Testis (tissue), 3 donors: ENCODE measurements around the gene PPP2R5B. TPM values are rescaled to one million over a fixed set of nuclear protein-coding genes. Genes with fewer than 3 reads are reported as not detected.

Experiments used
- DNase-seq: peaks from one replicate; pipeline ENCODE4 v3.0.0-alpha.2; 2019
- H3K27ac ChIP-seq, 2 donors: fragments of 200-600 bp; sonication (generic); one replicate each; pipeline ENCODE4 v1.5.1; 2019
- H3K27me3 ChIP-seq: fragments of 200-600 bp; sonication (generic); one replicate; pipeline ENCODE4 v1.5.1; 2019
- H3K36me3 ChIP-seq: fragments of 200-600 bp; sonication (generic); one replicate; pipeline ENCODE4 v1.5.1; 2017; ENCODE audit warnings: low read depth; ENCODE audit errors: missing control alignments
- H3K4me1 ChIP-seq: fragments of 200-600 bp; sonication (generic); one replicate; pipeline ENCODE4 v1.5.1; 2019
- H3K4me3 ChIP-seq, 2 donors: fragments of 200-600 bp; sonication (generic); one replicate each; pipeline ENCODE4 v1.5.1; 2017 to 2019
- H3K9me3 ChIP-seq: fragments of 200-600 bp; sonication (generic); one replicate; pipeline ENCODE4 v1.5.1; 2017
- CTCF ChIP-seq, 3 experiments: fragments of 450-650 bp in 2 of 3; fragments of 200-600 bp in 1 of 3; sonication (generic) in 1 of 3; IDR thresholded peaks; one replicate each; pipeline ENCODE4 v1.5.1; 2016 to 2019; ENCODE audit warnings: antibody characterized with exemption in 3 of 3, mild to moderate bottlenecking in 2 of 3, moderate library complexity in 1 of 3
- POLR2A ChIP-seq: fragments of 450-650 bp; IDR thresholded peaks from one replicate; pipeline ENCODE4 v1.6.1; 2017; ENCODE audit warnings: antibody characterized with exemption, mild to moderate bottlenecking, moderate library complexity
- WGBS, 2 donors: methylation state at CpG; one replicate each; pipeline ENCODE4 v1.1.5; 2018; 5-methylcytosine and 5-hydroxymethylcytosine counted together
- intact Hi-C: fragments of 100-400 bp; cut with DNase I; formaldehyde crosslinking; loops from one replicate; pipeline ENCODE4 v1.15.1; 2023; ENCODE audit warnings: low total_unique reads
- polyA plus RNA-seq: library from polyadenylated mRNA; stranded (reverse); fragments of 350-450 nt; fragmentation: Illumina TruSeq; extraction: RNeasy Lipid Tissue Mini Kit (QIAGEN cat#74804); gene quantifications from one replicate; pipeline ENCODE4 v1.2.3, GENCODE V29; 2014; ENCODE audit warnings: low read depth, low replicate concordance; ENCODE audit not compliant: insufficient read depth
- total RNA-seq, 2 donors: library from RNA; depleted of rRNA; stranded (reverse); fragments of >200 nt; gene quantifications; one replicate each; pipeline ENCODE4 v1.2.3, GENCODE V29; 2016

PPP2R5B gene
- total and polyA plus RNA-seq, 3 donors from 2014 or later: 9.9 to 26.2 (median 19.4) TPM

GRCh38 chr11:64925536-64926436, 1.3 kb downstream of the PPP2R5B start:
- intact Hi-C loops: no loop called here
- WGBS, 2 donors: 63 to 77% methylated on average over 12 to 17 of the region's 24 CpGs
- Histone ChIP-seq H3K27ac (no peak overlapping the region), H3K4me1 (peaks cover 18% of the 10 kb centered on the region), H3K4me3 (no peak overlapping the region), H3K27me3 (no peaks in the 10 kb centered on the region), H3K9me3 (no peaks in the 10 kb centered on the region), H3K36me3 (no peaks in the 10 kb centered on the region)
- TF ChIP-seq CTCF (IDR thresholded peaks at IDR 0.05) (no peak), POLR2A (no peak)
- no peak for DNase-seq

GRCh38 chr11:64926689-64927088, 2.2 kb downstream of the PPP2R5B start:
- TF ChIP-seq CTCF (IDR thresholded peaks at IDR 0.05) (no peak), POLR2A (no peak)

GRCh38 chr11:64928957-64929356, 4.5 kb downstream of the PPP2R5B start:
- no peaks in the 10 kb centered on the region for H3K9me3 ChIP-seq
- H3K36me3 ChIP-seq: no peaks in the 10 kb centered on the region
- intact Hi-C loops: no loop called here
- no peak for TF ChIP-seq CTCF (IDR thresholded peaks at IDR 0.05)
- TF ChIP-seq POLR2A: no peak
- 94 to 98% methylated on average over 2 of the region's 2 CpGs for WGBS, 2 donors
- DNase-seq: no peak
- peaks cover 12% of the 10 kb centered on the region for H3K4me1 ChIP-seq
- no peaks in the 10 kb centered on the region for H3K27me3 ChIP-seq
- H3K27ac ChIP-seq: no peak overlapping the region
- H3K4me3 ChIP-seq: no peak overlapping the region

More at GRCh38 chr11:64926689-64927088, 2.2 kb downstream of the PPP2R5B start:
- H3K27me3 ChIP-seq: no peaks in the 10 kb centered on the region
- no peaks in the 10 kb centered on the region for H3K36me3 ChIP-seq
- no peak overlapping the region for H3K27ac ChIP-seq
- whole genome bisulfite sequencing, 2 donors: 88 to 100% methylated on average over 8 to 20 of the region's 22 CpGs
- no peak for DNase-seq
- H3K9me3 ChIP-seq: no peaks in the 10 kb centered on the region
- intact Hi-C loops: no loop called here
- H3K4me3 ChIP-seq: no peak overlapping the region
- H3K4me1 ChIP-seq: peaks cover 18% of the 10 kb centered on the region

DNA sequence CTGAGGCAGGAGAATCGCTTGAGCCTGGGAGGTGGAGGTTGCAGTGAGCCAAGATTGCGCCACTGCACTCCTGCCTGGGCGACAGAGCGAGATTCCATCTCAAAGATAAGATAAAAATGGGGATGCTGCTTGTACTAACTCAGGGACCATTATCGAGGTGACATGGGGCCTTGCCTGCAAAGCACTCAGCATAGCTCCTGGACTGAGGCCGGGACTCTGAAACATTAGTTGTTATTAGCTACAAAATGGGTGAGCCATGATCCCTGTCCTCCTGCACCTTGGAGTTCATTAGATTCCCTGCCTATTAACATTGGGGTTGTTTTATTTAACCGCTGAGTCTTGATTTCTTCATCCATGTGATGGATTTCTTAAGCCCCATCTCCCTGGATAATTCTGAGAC, 5.1 kb downstream of the PPP2R5B start:
- Histone ChIP-seq H3K4me3 (no peak overlapping the region), H3K27me3 (no peaks in the 10 kb centered on the region), H3K4me1 (peaks cover 10% of the 10 kb centered on the region), H3K27ac (no peak overlapping the region), H3K36me3 (no peaks in the 10 kb centered on the region), H3K9me3 (no peaks in the 10 kb centered on the region)
- WGBS, 2 donors: 95 to 97% methylated on average over 7 of the region's 7 CpGs
- intact Hi-C loops: no loop called here
- DNase-seq: no peak
- TF ChIP-seq CTCF (IDR thresholded peaks at IDR 0.05) (no peak), POLR2A (no peak)

DNA sequence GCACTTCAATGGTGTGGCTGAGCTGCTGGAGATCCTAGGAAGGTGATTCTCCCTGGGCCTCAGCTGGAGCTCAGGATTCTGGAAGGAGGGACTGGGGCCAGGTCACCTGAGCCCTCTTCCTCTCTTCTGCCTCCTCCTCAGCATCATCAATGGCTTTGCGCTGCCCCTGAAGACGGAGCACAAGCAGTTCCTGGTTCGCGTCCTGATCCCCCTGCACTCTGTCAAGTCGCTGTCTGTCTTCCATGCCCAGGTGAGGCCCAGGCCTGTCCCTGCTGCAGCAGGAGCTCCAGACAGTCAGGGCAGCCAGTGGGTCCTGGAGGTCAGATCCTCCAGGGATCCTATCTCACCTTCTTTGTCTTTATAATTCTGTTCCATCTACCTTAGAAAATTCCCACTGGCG, 5.9 kb downstream of the PPP2R5B start:
- TF ChIP-seq CTCF (IDR thresholded peaks at IDR 0.05): no peak
- TF ChIP-seq POLR2A: no peak
- DNase-seq: no peak
- no peaks in the 10 kb centered on the region for H3K36me3 ChIP-seq
- peaks cover 5% of the 10 kb centered on the region for H3K4me1 ChIP-seq
- 92 to 95% methylated on average over 6 of the region's 6 CpGs for WGBS, 2 donors
- H3K27ac ChIP-seq: no peak overlapping the region
- no peak overlapping the region for H3K4me3 ChIP-seq
- H3K27me3 ChIP-seq: no peaks in the 10 kb centered on the region
- intact Hi-C loops: no loop called here
- H3K9me3 ChIP-seq: no peaks in the 10 kb centered on the region
